ENCODE results near the gene SAMD11. TPM values are rescaled to one million over a fixed set of nuclear protein-coding genes. Genes with fewer than 3 reads are reported as not detected.

The SAMD11 gene
- total RNA-seq, 4 donors from 2014 or later = 14.2 to 21.2 (median 17.4) TPM

- WGBS, 2 donors (ENCODE audit: low coverage in 1 of 2) = 37% methylated on average over 8 of the region's 20 CpGs; no CpG with 5 or more reads in 1 of the 2 donors
- no peaks in the 10 kb centered on the region for H3K36me3 ChIP-seq
- ATAC-seq = no peak
- H3K4me1 ChIP-seq = peaks cover 0 to 58% (median 18%) of the 10 kb centered on the region in 3 donors
- peaks cover 42% of the 10 kb centered on the region for H3K27me3 ChIP-seq
- TF ChIP-seq POLR2AphosphoS5 (IDR thresholded peaks at IDR 0.05) (no peak), POLR2A (IDR thresholded peaks at IDR 0.05) (no peak), EP300 (IDR thresholded peaks at IDR 0.05) (no peak), CTCF (IDR thresholded peaks at IDR 0.05) (no peak)
- H3K4me3 ChIP-seq = no peak overlapping the region
- no peaks in the 10 kb centered on the region for H3K9me3 ChIP-seq
- H3K27ac ChIP-seq = no peak overlapping the region
These were observed 16.9 kb upstream of the SAMD11 start for GRCh38 chr1:906600-907420.

DNA sequence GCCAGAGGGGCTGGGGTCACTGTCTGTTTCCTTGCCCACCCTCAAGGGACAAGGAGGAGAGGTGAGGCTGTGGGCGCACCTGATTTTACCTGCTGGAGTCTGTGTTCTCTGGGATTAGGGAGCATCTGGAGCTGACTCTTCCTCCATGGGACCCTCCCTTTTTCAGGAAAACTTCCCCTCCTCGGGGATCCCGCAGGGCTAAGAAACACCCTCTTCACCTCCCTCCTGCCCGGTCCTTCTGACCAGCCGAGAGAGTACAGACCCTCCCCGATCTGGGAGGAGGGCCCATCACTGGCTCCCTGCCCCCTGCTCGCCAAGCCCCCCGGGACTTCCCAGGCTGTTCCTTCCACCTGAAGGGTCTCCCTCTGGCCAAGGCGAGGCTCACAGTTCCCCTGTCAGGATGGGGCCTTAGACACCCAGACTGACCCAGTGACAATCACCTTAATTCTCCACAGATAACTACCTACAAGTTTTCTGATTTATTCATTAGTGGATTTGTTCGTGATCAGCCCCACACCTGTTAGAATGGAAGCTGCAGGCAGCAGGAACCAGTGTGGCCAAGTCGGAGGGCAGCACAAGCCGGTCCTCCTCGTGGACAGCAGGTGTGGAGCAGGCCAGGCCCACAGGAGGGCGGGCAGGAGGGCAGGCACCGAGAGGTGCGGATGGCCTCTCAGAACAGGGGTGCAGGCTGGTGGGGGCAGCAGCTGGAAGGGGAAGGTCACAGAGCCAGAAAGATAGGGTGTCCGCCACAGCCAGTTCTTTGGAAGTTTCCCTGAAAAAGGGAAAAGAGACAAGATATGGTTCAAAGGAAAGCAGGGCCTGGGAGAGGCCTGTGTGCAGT lies 15.9 kb upstream of the SAMD11 start:
- H3K4me1 ChIP-seq = peaks cover 0 to 58% (median 18%) of the 10 kb centered on the region in 3 donors
- TF ChIP-seq POLR2A (IDR thresholded peaks at IDR 0.05) = no peak
- TF ChIP-seq CTCF (IDR thresholded peaks at IDR 0.05) = no peak
- TF ChIP-seq POLR2AphosphoS5 (IDR thresholded peaks at IDR 0.05) = no peak
- TF ChIP-seq EP300 (IDR thresholded peaks at IDR 0.05) = no peak
- 87% methylated on average over 14 of the region's 17 CpGs; no CpG with 5 or more reads in 1 of the 2 donors for WGBS, 2 donors (ENCODE audit: low coverage in 1 of 2)
- H3K27ac ChIP-seq = peak overlapping the region in 1 of 4 donors; percentile 29
- H3K27me3 ChIP-seq = peaks cover 51% of the 10 kb centered on the region
- no peaks in the 10 kb centered on the region for H3K9me3 ChIP-seq
- H3K4me3 ChIP-seq = no peak overlapping the region
- no peaks in the 10 kb centered on the region for H3K36me3 ChIP-seq
- ATAC-seq = no peak

DNA sequence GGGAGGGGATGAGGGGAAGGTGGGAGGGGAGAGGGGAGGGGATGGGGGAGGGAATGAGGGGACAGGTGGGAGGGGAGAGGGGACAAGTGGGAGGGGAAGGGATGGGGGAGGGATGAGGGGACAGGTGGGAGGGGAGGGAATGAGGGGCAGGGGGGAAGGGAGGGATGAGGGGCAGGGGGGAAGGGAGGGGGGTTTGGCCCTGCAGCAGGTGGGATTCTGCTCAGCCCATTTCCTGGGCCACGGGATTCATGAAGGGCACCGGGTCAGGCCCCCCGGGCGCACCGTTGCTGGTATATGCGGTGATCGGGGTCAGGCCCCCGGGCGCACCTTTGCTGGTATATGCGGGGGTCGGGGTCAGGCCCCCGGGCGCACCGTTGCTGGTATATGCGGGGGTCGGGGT lies 15.1 kb upstream of the SAMD11 start:
- Histone ChIP-seq H3K4me1 (peaks cover 0 to 56% (median 18%) of the 10 kb centered on the region in 3 donors), H3K36me3 (no peaks in the 10 kb centered on the region), H3K27me3 (peaks cover 60% of the 10 kb centered on the region), H3K9me3 (no peaks in the 10 kb centered on the region), H3K4me3 (no peak overlapping the region), H3K27ac (no peak overlapping the region)
- no peak for TF ChIP-seq CTCF (IDR thresholded peaks at IDR 0.05)
- no peak for TF ChIP-seq EP300 (IDR thresholded peaks at IDR 0.05)
- no peak for ATAC-seq
- WGBS, 2 donors (ENCODE audit: low coverage in 1 of 2) = 74% methylated on average over 5 of the region's 16 CpGs; no CpG with 5 or more reads in 1 of the 2 donors

DNA sequence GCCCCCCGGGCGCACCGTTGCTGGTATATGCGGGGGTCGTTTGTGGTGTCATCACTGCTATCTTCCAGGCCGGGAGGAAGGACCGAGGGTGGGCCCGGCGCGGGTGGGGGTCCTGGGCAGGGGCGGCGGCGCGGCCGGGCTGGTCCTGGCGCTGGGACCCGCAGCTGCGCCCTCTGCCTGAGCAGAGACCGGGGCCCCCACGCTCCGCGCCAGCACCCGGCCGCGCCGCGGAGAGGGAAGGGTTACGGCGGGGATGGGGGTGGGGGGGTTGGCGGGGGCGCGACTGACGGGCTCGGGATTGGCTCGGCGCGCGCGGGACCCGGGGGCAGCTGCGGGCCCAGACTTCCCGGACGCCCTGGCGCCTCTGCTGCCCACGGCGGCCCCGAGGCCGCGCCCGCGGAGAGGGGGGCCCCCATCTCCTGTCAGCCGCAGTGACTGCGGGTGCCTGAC lies 13.8 kb upstream of the SAMD11 start:
- peak overlapping the region in 1 of 2 donors; percentile 44 for H3K4me3 ChIP-seq
- peak; percentile 59 for ATAC-seq
- H3K27me3 ChIP-seq = peaks cover 65% of the 10 kb centered on the region
- no peaks in the 10 kb centered on the region for H3K36me3 ChIP-seq
- H3K27ac ChIP-seq = peak overlapping the region in 3 of 4 donors; percentile 56 to 61 (median 57)
- peaks cover 0 to 44% (median 18%) of the 10 kb centered on the region in 3 donors for H3K4me1 ChIP-seq
- no peaks in the 10 kb centered on the region for H3K9me3 ChIP-seq
- WGBS, 2 donors (ENCODE audit: low coverage in 1 of 2) = 0% methylated on average over 1 of the region's 53 CpGs; no CpG with 5 or more reads in 1 of the 2 donors
- TF ChIP-seq CTCF (IDR thresholded peaks at IDR 0.05) (no peak), EP300 (IDR thresholded peaks at IDR 0.05) (no peak), POLR2AphosphoS5 (IDR thresholded peaks at IDR 0.05) (no peak), POLR2A (IDR thresholded peaks at IDR 0.05) (no peak)

Data from gastroesophageal sphincter (tissue), 4 donors.